HepG2 (cell line): ENCODE data around the gene ADM. TPM values are rescaled to one million over a fixed set of nuclear protein-coding genes. Genes with fewer than 3 reads are reported as not detected.
A peak's percentile ranks its signal among the peaks of the same experiment; 100 is the strongest.

Source experiments
- ADNP ChIP-seq: sonication (generic); formaldehyde crosslinking; IDR thresholded peaks from 2 replicates; pipeline ENCODE4 v1.4.0; 2020; ENCODE audit warnings: missing genetic modification reagents
- BORCS8-MEF2B ChIP-seq: sonication (generic); formaldehyde crosslinking; IDR thresholded peaks from 2 replicates; pipeline ENCODE4 v1.8.0; 2022; ENCODE audit warnings: mild to moderate bottlenecking, missing genetic modification reagents
- ELK4 ChIP-seq: sonication (generic); formaldehyde crosslinking; IDR thresholded peaks from 2 replicates; pipeline ENCODE4 v1.9.0; 2021; ENCODE audit warnings: missing genetic modification reagents, borderline replicate concordance
- HOXA3 ChIP-seq: sonication (generic); formaldehyde crosslinking; IDR thresholded peaks from 2 replicates; pipeline ENCODE4 v1.5.0; 2020; ENCODE audit warnings: missing genetic modification reagents
- SAP130 ChIP-seq: IDR thresholded peaks from 2 replicates; pipeline ENCODE4 v1.6.1; 2016; ENCODE audit warnings: low read depth
- SOX6 ChIP-seq, 2 experiments: fragments of 450-650 bp in 1 of 2; sonication (generic) in 1 of 2; formaldehyde crosslinking in 1 of 2; IDR thresholded peaks; 2 replicates each; pipeline versions ENCODE4 v1.4.0 to v1.6.1; 2017 to 2020; ENCODE audit warnings: antibody characterized with exemption in 1 of 2, mild to moderate bottlenecking in 1 of 2, missing genetic modification reagents in 1 of 2
- U2AF2 ChIP-seq: fragments of 200-400 bp; formaldehyde crosslinking; IDR thresholded peaks from 2 replicates; pipeline ENCODE4 v1.6.1; 2017; ENCODE audit warnings: low read depth, mild to moderate bottlenecking, low read length
- ZFP36 ChIP-seq: fragments of 150-350 bp; IDR thresholded peaks from 2 replicates; pipeline ENCODE4 v1.6.1; 2018; ENCODE audit warnings: borderline replicate concordance, low read length, low read depth; ENCODE audit not compliant: partially characterized antibody
- ZNF230 ChIP-seq: sonication (generic); formaldehyde crosslinking; IDR thresholded peaks from 2 replicates; pipeline ENCODE4 v1.4.0; 2020; ENCODE audit warnings: mild to moderate bottlenecking, missing genetic modification reagents
- ZNF570 ChIP-seq: sonication (generic); formaldehyde crosslinking; IDR thresholded peaks from 2 replicates; pipeline ENCODE4 v1.4.0; 2020; ENCODE audit warnings: mild to moderate bottlenecking, missing genetic modification reagents, borderline replicate concordance
- ZNF724P ChIP-seq: sonication (generic); formaldehyde crosslinking; IDR thresholded peaks from 2 replicates; pipeline ENCODE4 v1.8.0; 2022; ENCODE audit warnings: missing genetic modification reagents, borderline replicate concordance
- ZNF775 ChIP-seq: sonication (generic); formaldehyde crosslinking; IDR thresholded peaks from 2 replicates; pipeline ENCODE4 v1.4.0; 2020; ENCODE audit warnings: missing genetic modification reagents, mild to moderate bottlenecking, moderate library complexity, borderline replicate concordance
- ZNF780A ChIP-seq: sonication (generic); formaldehyde crosslinking; IDR thresholded peaks from 2 replicates; pipeline ENCODE4 v1.8.0; 2022; ENCODE audit warnings: mild to moderate bottlenecking, missing genetic modification reagents, moderate library complexity
- ZZZ3 ChIP-seq: sonication (generic); formaldehyde crosslinking; IDR thresholded peaks from 2 replicates; pipeline ENCODE4 v1.4.0; 2020; ENCODE audit warnings: missing genetic modification reagents, mild to moderate bottlenecking, borderline replicate concordance
- polyA plus RNA-seq, 8 experiments: library from polyadenylated mRNA; depleted of rRNA in 3 of 8; stranded (reverse) in 7 of 8; unstranded in 1 of 8; fragments of >200 nt; fragmentation: Illumina TruSeq in 4 of 8; extraction: Trizol in 4 of 8; gene quantifications; 2 replicates each; pipeline versions ENCODE4 v1.2.1 to v1.2.3, GENCODE V29; 2011 to 2016; ENCODE audit warnings: low read depth in 4 of 8, missing spikeins in 1 of 8, mixed read lengths in 1 of 8; ENCODE audit not compliant: insufficient read depth in 1 of 8
- total RNA-seq, 5 experiments: library from RNA; depleted of rRNA; stranded (reverse); fragments of >200 nt; fragmentation: Illumina TruSeq; extraction: Trizol; gene quantifications; 2 replicates each; pipeline ENCODE4 v1.2.3, GENCODE V29; 2016; ENCODE audit warnings: low read depth in 1 of 5
- TF ChIP-seq, protein P1 (sequence below): sonication (generic); formaldehyde crosslinking; IDR thresholded peaks from 2 replicates; pipeline ENCODE4 v1.5.0; 2020; ENCODE audit warnings: missing genetic modification reagents
- TF ChIP-seq, protein P2 (sequence below): sonication (generic); formaldehyde crosslinking; IDR thresholded peaks from 2 replicates; pipeline ENCODE4 v1.5.1; 2020; ENCODE audit warnings: mild to moderate bottlenecking, missing genetic modification reagents, moderate library complexity
- TF ChIP-seq, protein P3 (sequence below): sonication (generic); formaldehyde crosslinking; IDR thresholded peaks from 2 replicates; pipeline ENCODE4 v1.4.0; 2020; ENCODE audit warnings: missing genetic modification reagents, low read depth, mild to moderate bottlenecking, borderline replicate concordance

Gene ADM
- total and polyA plus RNA-seq, 2 of the 13 experiments (the other 11 are each of a cell fraction or from before 2014, with no cell fraction given): 10.7 to 26.1 TPM

- TF ChIP-seq SOX6 (IDR thresholded peaks at IDR 0.05): no peak
- TF ChIP-seq SOX6 (CRISPR knock-in tag; IDR thresholded peaks at IDR 0.05): peak; percentile 42; the same call in 1 of the 2 replicates
- 0 out of 2 replicates have a peak, but pooled peaks have one; percentile 55 for TF ChIP-seq ZNF570
- TF ChIP-seq ADNP (CRISPR knock-in tag): no peak
- peak; percentile 71 for TF ChIP-seq SAP130 (CRISPR knock-in tag)
- TF ChIP-seq ZNF775 (CRISPR knock-in tag): no peak
- TF ChIP-seq BORCS8-MEF2B (CRISPR knock-in tag): peak; percentile 11; the same call in 1 of the 2 replicates
- TF ChIP-seq ELK4: no peak
- TF ChIP-seq, protein P1, sequence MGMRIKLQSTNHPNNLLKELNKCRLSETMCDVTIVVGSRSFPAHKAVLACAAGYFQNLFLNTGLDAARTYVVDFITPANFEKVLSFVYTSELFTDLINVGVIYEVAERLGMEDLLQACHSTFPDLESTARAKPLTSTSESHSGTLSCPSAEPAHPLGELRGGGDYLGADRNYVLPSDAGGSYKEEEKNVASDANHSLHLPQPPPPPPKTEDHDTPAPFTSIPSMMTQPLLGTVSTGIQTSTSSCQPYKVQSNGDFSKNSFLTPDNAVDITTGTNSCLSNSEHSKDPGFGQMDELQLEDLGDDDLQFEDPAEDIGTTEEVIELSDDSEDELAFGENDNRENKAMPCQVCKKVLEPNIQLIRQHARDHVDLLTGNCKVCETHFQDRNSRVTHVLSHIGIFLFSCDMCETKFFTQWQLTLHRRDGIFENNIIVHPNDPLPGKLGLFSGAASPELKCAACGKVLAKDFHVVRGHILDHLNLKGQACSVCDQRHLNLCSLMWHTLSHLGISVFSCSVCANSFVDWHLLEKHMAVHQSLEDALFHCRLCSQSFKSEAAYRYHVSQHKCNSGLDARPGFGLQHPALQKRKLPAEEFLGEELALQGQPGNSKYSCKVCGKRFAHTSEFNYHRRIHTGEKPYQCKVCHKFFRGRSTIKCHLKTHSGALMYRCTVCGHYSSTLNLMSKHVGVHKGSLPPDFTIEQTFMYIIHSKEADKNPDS: peak; percentile 82
- TF ChIP-seq U2AF2: no peak
- peak; percentile 46; the same call in 1 of the 2 replicates for TF ChIP-seq ZNF230 (CRISPR knock-in tag)
- TF ChIP-seq, protein P2, sequence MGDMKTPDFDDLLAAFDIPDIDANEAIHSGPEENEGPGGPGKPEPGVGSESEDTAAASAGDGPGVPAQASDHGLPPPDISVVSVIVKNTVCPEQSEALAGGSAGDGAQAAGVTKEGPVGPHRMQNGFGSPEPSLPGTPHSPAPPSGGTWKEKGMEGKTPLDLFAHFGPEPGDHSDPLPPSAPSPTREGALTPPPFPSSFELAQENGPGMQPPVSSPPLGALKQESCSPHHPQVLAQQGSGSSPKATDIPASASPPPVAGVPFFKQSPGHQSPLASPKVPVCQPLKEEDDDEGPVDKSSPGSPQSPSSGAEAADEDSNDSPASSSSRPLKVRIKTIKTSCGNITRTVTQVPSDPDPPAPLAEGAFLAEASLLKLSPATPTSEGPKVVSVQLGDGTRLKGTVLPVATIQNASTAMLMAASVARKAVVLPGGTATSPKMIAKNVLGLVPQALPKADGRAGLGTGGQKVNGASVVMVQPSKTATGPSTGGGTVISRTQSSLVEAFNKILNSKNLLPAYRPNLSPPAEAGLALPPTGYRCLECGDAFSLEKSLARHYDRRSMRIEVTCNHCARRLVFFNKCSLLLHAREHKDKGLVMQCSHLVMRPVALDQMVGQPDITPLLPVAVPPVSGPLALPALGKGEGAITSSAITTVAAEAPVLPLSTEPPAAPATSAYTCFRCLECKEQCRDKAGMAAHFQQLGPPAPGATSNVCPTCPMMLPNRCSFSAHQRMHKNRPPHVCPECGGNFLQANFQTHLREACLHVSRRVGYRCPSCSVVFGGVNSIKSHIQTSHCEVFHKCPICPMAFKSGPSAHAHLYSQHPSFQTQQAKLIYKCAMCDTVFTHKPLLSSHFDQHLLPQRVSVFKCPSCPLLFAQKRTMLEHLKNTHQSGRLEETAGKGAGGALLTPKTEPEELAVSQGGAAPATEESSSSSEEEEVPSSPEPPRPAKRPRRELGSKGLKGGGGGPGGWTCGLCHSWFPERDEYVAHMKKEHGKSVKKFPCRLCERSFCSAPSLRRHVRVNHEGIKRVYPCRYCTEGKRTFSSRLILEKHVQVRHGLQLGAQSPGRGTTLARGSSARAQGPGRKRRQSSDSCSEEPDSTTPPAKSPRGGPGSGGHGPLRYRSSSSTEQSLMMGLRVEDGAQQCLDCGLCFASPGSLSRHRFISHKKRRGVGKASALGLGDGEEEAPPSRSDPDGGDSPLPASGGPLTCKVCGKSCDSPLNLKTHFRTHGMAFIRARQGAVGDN: peak; percentile 78
- 0 out of 2 replicates have a peak, but pooled peaks have one; percentile 49 for TF ChIP-seq ZNF724P (CRISPR knock-in tag)
- 0 out of 2 replicates have a peak, but pooled peaks have one; percentile 16 for TF ChIP-seq HOXA3 (CRISPR knock-in tag)
- no peak for TF ChIP-seq ZFP36
- TF ChIP-seq, protein P3, sequence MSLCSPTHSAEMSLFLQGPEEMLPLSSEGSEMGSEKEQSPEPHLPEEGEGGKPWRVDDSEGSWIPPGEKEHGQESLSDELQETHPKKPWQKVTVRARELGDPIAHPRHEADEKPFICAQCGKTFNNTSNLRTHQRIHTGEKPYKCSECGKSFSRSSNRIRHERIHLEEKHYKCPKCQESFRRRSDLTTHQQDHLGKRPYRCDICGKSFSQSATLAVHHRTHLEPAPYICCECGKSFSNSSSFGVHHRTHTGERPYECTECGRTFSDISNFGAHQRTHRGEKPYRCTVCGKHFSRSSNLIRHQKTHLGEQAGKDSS: peak; percentile 68
- 0 out of 2 replicates have a peak, but pooled peaks have one; percentile 28 for TF ChIP-seq ZZZ3 (CRISPR knock-in tag)
- TF ChIP-seq ZNF780A: no peak
These were observed 1.9 kb upstream of the ADM start (continued) for GRCh38 chr11:10302744-10303557.
